Astrocyte of the cerebellum (primary cell): ENCODE data around the gene EPHA8.

Source experiments
- DNase-seq: peaks from one replicate; pipeline ENCODE4 v3.0.0-alpha.2; 2011; ENCODE audit warnings: low read depth
- H3K4me3 ChIP-seq: 2 replicates; pipeline ENCODE4 v1.5.1; 2011; ENCODE audit warnings: mild to moderate bottlenecking, low read depth, low read length, moderate library complexity
- in situ Hi-C: cut with HindIII; loops from 2 replicates; pipeline ENCODE4 v1.10.0; 2017; ENCODE audit warnings: low sequenced_read_pairs
- TF ChIP-seq, protein P1 (sequence below): IDR thresholded peaks from 2 replicates; pipeline ENCODE4 v1.5.1; 2012; ENCODE audit warnings: low read length, low read depth, moderate library complexity, mild to moderate bottlenecking; ENCODE audit errors: missing control alignments

Gene EPHA8

DNA sequence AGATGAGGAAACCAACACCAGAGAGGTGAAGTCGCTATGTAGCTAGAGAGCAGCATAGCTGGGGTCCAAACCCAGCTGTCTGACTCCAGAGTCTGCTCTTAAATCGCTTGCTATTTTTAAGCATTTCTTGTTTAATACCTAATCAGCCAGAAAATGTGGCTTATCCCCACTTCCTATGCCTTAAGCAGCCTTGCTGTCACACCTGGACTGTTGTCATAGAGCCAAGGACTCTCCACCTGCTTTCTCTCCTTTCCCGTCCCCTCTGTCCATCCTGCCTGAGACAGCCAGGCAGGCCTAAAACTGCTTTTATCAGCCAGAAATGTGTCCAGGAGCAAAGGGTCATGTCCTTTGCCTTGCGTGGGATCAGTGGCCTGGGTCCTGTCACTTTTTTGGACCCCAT, 28.3 kb upstream of the EPHA8 start:
- no peak for DNase-seq
- in situ Hi-C loops = no loop called here
- H3K4me3 ChIP-seq = no peak overlapping the region
- TF ChIP-seq, protein P1, sequence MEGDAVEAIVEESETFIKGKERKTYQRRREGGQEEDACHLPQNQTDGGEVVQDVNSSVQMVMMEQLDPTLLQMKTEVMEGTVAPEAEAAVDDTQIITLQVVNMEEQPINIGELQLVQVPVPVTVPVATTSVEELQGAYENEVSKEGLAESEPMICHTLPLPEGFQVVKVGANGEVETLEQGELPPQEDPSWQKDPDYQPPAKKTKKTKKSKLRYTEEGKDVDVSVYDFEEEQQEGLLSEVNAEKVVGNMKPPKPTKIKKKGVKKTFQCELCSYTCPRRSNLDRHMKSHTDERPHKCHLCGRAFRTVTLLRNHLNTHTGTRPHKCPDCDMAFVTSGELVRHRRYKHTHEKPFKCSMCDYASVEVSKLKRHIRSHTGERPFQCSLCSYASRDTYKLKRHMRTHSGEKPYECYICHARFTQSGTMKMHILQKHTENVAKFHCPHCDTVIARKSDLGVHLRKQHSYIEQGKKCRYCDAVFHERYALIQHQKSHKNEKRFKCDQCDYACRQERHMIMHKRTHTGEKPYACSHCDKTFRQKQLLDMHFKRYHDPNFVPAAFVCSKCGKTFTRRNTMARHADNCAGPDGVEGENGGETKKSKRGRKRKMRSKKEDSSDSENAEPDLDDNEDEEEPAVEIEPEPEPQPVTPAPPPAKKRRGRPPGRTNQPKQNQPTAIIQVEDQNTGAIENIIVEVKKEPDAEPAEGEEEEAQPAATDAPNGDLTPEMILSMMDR = no peak

DNA sequence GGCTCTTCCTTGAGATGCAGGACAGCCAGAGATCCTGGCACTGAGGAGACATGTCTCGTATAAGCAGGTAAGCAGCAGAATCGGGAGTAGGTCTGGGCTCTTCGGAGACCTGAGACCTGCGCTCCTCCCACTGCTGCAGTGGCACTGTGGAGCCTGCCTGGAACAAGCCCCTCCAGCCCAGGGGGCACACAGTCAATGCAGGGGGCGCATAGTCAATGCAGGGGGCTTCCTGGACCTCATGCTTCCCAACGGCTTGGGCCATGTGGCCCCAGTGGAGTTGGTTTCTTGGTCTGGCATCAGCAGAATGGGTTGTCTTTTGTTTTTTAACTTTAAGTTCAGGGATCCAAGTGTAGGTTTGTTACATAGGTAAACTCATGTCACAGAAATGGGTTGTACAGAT, 27.9 kb upstream of the EPHA8 start:
- H3K4me3 ChIP-seq = no peak overlapping the region
- TF ChIP-seq, protein P1 = no peak
- in situ Hi-C loops = no loop called here
- DNase-seq = no peak

DNA sequence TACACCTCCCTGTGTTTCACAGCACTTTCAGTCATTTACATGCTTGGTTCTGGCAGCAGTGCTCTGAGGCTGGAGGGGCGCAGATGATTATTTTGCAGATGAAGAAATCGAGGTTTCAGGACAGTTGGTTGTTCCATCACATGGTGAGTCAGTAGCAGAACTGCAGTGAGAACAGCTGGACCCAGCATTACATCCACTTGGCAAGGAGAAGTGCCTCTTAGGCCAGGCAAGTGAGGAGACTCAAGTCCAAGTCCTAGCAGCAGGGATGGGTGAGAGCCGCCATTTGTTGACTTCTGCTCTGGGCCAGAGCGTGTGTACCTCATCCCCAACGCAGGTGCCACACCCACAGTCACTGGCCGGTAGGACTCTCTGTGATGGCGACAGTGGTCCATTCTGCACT, 26.8 kb upstream of the EPHA8 start:
- no peak for DNase-seq
- TF ChIP-seq, protein P1 = no peak
- no peak overlapping the region for H3K4me3 ChIP-seq
- in situ Hi-C loops = no loop called here

DNA sequence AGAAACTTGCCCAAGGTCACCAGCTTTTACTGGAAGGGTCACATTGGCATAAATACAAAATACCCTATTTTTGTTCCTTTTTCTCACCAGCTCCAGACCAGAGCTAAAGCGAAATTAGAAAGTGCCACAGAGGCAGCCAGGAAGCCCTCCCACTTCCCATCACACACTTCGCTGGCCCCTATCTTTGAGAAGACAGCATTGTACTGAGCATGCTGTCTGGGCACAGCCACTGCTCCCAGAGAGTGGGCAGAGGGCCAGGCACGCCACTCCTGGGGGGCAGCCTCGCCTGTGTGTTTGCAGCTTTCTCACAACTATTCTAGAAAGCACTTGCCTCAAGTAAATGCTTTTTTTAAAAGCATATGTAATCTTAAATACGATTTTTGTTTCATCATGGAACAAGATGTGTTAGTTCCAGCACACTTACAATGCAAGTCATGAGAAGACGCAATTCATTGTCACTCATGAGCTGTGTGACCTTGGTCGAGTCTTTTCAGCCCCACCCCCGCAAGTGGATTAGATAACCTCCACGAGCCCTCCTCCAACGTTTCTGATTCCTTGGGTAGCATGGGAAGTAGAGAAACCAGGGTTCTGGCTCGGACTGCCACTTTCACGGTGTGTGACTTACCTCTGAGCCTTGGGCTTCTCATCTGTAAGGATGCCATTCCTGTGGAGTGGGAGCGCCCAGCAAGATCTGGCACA, 25.7 kb upstream of the EPHA8 start:
- no peak overlapping the region for H3K4me3 ChIP-seq
- no peak for DNase-seq
- TF ChIP-seq, protein P1 = no peak
- in situ Hi-C loops = no loop called here

DNA sequence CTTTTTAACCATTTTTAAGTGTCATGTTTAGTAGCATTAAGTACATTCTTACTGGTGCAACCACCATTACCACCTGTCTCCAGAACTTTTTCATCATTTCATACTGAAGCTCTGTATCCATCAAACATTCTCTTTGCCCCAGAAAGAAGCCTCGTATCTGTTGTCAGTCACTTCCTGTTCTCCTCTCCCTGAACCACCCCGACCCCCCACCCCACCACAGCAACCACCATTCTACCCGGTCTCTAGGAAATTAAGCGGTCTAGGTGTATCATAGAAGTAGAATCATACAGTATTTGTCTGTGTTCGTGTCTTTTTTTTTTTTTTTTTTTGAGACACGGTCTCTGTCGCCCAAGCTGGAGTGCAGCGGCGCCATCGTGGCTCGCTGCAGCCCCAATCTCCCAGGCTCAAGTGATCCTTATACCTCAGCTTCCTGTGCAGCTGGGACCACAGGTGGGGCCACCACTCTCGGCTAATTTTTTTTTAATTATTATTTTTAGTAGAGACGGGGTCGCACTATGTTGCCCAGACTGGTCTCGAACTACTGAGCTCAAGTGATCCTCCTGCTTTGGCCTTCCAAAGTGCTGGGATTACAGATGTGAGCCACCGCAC, 23.7 kb upstream of the EPHA8 start:
- H3K4me3 ChIP-seq = no peak overlapping the region
- DNase-seq = no peak
- TF ChIP-seq, protein P1 = no peak
- in situ Hi-C loops = no loop called here

DNA sequence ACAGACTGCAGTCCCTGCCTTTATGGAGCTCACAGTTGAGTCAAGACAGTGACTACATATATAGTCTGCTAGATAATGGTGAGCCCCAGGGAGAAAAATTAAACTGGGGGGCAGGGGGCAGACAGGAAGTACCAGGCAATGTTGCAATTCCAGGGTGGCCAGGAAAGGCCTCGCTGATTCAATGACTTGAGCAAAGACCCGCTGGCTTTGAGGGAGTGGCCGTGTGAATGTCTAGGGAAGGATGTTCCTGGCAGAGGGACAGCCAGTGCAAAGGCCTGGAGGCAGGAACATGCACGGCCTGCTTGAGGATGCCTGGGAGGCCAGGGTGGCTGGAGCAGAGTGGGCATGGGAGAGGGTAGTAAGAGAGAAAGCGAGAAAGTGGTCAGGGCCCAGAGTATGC, 23.0 kb upstream of the EPHA8 start:
- no peak overlapping the region for H3K4me3 ChIP-seq
- TF ChIP-seq, protein P1 = no peak
- in situ Hi-C loops = no loop called here
- no peak for DNase-seq
